ENCODE results near the gene SNRPA. TPM values are rescaled to one million over a fixed set of nuclear protein-coding genes. Genes with fewer than 3 reads are reported as not detected.

SNRPA gene
- total RNA-seq = 10 to 100 TPM; 27.5 to 43.6 (median 33.5) TPM
- 10 to 100 TPM; 21.5 to 34.2 (median 22.5) TPM for polyA plus RNA-seq
- long read RNA-seq, donor 1, transcript SNRPA-201 (6 exons, 1,621 nt) = major isoform, 13 of 17 reads
- long read RNA-seq, donor 1, partial matches to known transcripts = 3 of 17 reads
- long read RNA-seq, donor 1, other reads (novel, unspliced or antisense) = 1 of 17 reads
- long read RNA-seq, donor 2, transcript SNRPA-201 (6 exons, 1,621 nt) = major isoform, 8 of 10 reads
- long read RNA-seq, donor 2, partial matches to known transcripts = 2 of 10 reads
- long read RNA-seq, donor 2, other reads (novel, unspliced or antisense) = 0 of 10 reads

DNA sequence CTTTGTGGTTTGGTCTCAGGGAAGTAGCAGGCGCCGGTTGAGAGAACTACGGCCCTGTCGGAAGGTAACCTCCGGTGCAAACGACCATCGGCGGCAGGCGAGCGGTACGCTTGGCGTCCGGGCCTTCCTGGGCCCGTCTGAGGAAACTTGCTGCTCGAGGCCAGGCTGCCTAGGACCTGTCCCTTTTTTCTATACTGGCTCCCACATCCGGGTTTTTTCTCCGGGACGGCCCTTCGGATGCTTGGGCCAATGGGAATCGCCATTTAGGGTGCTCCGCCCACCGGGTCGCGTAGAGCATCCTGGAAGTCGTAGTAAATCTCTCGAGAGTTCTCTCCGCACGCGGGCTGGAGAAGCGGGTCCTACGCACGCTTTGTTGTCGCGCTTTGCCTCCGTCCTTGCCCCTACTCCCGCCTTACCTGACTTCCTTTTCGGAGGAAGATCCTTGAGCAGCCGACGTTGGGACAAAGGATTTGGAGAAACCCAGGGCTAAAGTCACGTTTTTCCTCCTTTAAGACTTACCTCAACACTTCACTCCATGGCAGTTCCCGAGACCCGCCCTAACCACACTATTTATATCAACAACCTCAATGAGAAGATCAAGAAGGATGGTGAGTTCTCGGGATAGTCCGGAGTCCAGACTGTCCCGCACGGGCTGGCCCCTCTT, at the start of gene SNRPA:
TSS of gene SNRPA (plus strand) at position 330 of the 664 bp plus-strand sequence. CDS start at position 536, 206 bp downstream.
- TF ChIP-seq, protein P1, sequence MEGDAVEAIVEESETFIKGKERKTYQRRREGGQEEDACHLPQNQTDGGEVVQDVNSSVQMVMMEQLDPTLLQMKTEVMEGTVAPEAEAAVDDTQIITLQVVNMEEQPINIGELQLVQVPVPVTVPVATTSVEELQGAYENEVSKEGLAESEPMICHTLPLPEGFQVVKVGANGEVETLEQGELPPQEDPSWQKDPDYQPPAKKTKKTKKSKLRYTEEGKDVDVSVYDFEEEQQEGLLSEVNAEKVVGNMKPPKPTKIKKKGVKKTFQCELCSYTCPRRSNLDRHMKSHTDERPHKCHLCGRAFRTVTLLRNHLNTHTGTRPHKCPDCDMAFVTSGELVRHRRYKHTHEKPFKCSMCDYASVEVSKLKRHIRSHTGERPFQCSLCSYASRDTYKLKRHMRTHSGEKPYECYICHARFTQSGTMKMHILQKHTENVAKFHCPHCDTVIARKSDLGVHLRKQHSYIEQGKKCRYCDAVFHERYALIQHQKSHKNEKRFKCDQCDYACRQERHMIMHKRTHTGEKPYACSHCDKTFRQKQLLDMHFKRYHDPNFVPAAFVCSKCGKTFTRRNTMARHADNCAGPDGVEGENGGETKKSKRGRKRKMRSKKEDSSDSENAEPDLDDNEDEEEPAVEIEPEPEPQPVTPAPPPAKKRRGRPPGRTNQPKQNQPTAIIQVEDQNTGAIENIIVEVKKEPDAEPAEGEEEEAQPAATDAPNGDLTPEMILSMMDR (IDR thresholded peaks at IDR 0.05) = no peak

DNA sequence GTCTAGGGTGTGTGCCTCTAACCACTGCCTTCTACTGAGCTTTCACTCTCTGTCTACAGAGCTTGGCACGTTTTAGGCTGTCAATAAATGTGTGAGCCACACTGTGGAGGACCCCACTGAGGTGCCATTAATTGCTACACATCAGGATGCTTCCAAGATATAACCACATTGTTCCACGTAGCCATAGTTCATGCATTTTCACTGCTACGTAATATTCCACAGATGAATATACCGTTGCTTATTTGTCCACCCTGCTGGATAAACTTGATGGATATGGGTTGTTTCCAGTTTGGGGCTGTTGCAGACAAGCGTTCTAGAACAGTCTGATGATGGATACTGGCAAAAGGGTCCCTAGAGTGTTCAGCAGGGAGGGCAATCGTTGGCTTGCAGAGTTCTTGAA, 49.2 kb upstream of the SNRPA start:
- Histone ChIP-seq H3K4me3 (no peak overlapping the region), H3K27ac (no peak overlapping the region), H3K9me3 (no peaks in the 10 kb centered on the region), H3K4me1 (no peaks in the 10 kb centered on the region), H3K27me3 (ENCODE audit: insufficient read depth in 3 of 3, low read length in 2 of 3) (no peaks in the 10 kb centered on the region), H3K36me3 (ENCODE audit: insufficient read depth in 1 of 2, low read depth in 1 of 2) (peaks cover 0 to 67% of the 10 kb centered on the region in 2 donors)
- intact Hi-C loops (cut with DNase I) = no loop called here
- TF ChIP-seq, protein P1 (IDR thresholded peaks at IDR 0.05) = no peak
- 94 to 96% (median 94%) methylated on average over 6 of the region's 6 CpGs for WGBS, 3 donors
- no peak for DNase-seq
- no peak for ATAC-seq

More for the DNA sequence above, at the start of gene SNRPA:
- intact Hi-C loops (cut with DNase I) = loop anchor here in 1 of 2 donors (5.0 kb wide), 2 partner anchors 34 to 46 kb away; partner anchors contain the start of genes COQ8B, EGLN2 and ITPKC
- Histone ChIP-seq H3K36me3 (ENCODE audit: insufficient read depth in 1 of 2, low read depth in 1 of 2) (peaks cover 0 to 15% of the 10 kb centered on the region in 2 donors), H3K4me3 (peak within 1 kb of the TSS; percentile 84), H3K27ac (peak within 1 kb of the TSS; percentile 96), H3K9me3 (no peaks in the 10 kb centered on the region), H3K27me3 (ENCODE audit: insufficient read depth in 3 of 3, low read length in 2 of 3) (no peaks in the 10 kb centered on the region), H3K4me1 (peaks cover 19% of the 10 kb centered on the region)
- peak; percentile 84 to 88 (median 86) for ATAC-seq
- 0% methylated on average over 46 of the region's 46 CpGs for WGBS, 3 donors
- peak; percentile 96 to 98 for DNase-seq

DNA sequence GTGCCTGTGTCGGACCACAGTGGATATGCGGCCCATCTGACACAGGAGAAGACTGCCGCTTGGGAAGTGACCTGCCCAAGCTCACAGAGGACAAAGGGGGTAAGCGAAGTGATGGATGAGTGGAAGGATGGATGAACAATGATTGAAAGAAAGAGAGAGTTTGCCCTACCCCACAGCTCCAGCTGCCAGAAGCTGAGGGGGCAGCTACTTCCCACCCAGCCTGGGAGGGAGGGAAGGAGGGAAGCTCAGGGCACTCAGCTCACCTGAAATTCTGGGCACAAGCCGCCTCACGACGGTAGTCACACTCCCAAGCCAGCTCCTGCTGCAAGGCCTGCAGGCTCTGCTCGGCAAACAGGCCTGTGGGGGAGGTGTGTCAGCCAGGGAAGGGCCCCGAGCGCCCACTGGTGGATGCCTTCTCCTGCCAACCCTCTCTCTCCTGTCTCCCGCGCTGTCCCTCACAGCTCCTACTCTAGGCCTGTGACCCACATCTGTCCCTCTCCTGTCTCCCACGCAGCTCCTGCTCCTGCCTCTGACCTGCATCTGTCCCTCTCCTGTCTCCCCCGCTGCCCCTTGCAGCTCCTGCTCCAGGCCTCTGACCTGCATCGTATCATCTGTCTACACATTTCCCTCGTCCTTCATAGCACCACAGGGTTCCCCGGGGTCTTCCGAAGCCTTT, 48.5 kb upstream of the SNRPA start:
- TF ChIP-seq, protein P1 (IDR thresholded peaks at IDR 0.05) = no peak
- no peaks in the 10 kb centered on the region for H3K4me1 ChIP-seq
- H3K36me3 ChIP-seq (ENCODE audit: insufficient read depth in 1 of 2, low read depth in 1 of 2) = peaks cover 0 to 70% of the 10 kb centered on the region in 2 donors
- DNase-seq = no peak
- H3K27ac ChIP-seq = no peak overlapping the region
- no peak overlapping the region for H3K4me3 ChIP-seq
- ATAC-seq = peak in 3 of 4 donors; percentile 25 to 44 (median 28)
- intact Hi-C loops (cut with DNase I) = no loop called here
- no peaks in the 10 kb centered on the region for H3K9me3 ChIP-seq
- no peaks in the 10 kb centered on the region for H3K27me3 ChIP-seq (ENCODE audit: insufficient read depth in 3 of 3, low read length in 2 of 3)
- 73 to 82% (median 78%) methylated on average over 16 to 18 of the region's 18 CpGs for WGBS, 3 donors

DNA sequence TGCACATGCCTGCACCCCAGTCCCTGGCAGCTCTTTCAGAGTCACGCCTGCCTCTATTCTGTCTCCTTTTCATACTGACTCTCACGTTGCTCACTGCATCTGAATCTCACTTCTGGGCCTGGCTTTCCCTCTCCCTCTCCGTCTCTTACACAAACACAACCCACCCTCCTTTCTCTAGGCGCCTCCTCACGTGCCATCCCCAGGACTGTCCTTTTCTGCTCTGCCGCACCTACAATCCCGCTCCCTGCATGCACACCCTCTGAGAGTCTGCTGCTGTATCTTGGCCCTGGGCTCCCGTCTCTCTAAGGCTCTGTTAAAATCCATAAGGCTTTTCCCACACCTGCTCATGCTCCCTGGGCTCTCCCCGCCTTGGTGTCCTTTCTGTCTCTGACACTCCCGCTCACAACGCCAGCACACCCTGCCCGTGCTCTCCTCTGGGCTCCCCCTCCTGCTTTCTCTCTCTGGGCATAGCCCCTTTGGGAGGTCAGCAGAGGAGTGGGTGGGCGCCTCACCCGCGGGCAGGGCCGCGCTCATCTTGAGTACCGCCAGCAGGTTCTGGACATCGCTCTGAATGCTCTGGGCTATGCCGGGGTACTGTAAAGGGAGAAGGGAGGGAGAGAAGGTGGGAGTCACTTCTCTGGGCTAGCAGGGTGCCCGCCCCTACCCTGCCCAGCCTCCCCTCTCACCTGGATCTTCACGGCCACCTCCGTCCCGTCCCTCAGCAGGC, 47.8 kb upstream of the SNRPA start:
- ATAC-seq (no peak), DNase-seq (no peak)
- no peaks in the 10 kb centered on the region for H3K9me3 ChIP-seq
- H3K4me1 ChIP-seq = no peaks in the 10 kb centered on the region
- H3K27me3 ChIP-seq (ENCODE audit: insufficient read depth in 3 of 3, low read length in 2 of 3) = no peaks in the 10 kb centered on the region
- WGBS, 3 donors = 93 to 95% (median 94%) methylated on average over 23 to 24 of the region's 24 CpGs
- no peak overlapping the region for H3K4me3 ChIP-seq
- H3K36me3 ChIP-seq (ENCODE audit: insufficient read depth in 1 of 2, low read depth in 1 of 2) = peaks cover 0 to 77% of the 10 kb centered on the region in 2 donors
- TF ChIP-seq, protein P1 (IDR thresholded peaks at IDR 0.05) = no peak
- H3K27ac ChIP-seq = no peak overlapping the region
- intact Hi-C loops (cut with DNase I) = no loop called here

Data from psoas muscle (tissue), 8 donors.